ENCODE results near the gene WIPI1.

The WIPI1 gene

GRCh38 chr17:68401288-68401687 lies 56.0 kb downstream of the WIPI1 start:
- H3K9ac ChIP-seq (ENCODE audit: low read depth, low read length), result no peak overlapping the region
- H3K27me3 ChIP-seq (ENCODE audit: control insufficient read depth, insufficient read depth, low read length), result no peaks in the 10 kb centered on the region
- H3K36me3 ChIP-seq (ENCODE audit: insufficient read depth, low read length), result no peaks in the 10 kb centered on the region
- no peak overlapping the region for H3K4me2 ChIP-seq (ENCODE audit: low read length)
- no peak overlapping the region for H3K4me3 ChIP-seq (ENCODE audit: low read length)
- H3K4me1 ChIP-seq (ENCODE audit: control insufficient read depth, insufficient read depth, low read length), result peaks cover 19% of the 10 kb centered on the region
- H3K9me3 ChIP-seq (replicated peaks; ENCODE audit: low read length), result no peaks in the 10 kb centered on the region

DNA sequence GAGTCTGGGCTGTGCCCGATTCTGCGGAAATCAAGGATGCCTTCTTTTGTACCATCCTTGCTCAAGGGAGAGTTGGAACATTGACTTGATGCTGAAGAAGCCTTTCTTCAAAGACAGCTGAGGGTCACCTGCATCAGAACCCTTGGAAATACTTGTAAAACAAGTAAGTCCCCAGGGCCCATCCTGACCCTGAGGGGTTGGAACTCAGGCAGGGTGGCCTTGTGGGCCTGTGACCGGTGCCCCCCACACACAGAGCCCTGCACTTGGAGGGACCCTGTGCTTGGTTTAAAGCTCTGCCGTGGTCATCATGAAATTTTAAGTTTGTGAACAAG lies 56.9 kb downstream of the WIPI1 start:
- H3K4me2 ChIP-seq (ENCODE audit: low read length), result no peak overlapping the region
- no peak overlapping the region for H3K9ac ChIP-seq (ENCODE audit: low read depth, low read length)
- no peak overlapping the region for H3K4me3 ChIP-seq (ENCODE audit: low read length)
- H3K4me1 ChIP-seq (ENCODE audit: control insufficient read depth, insufficient read depth, low read length), result peaks cover 19% of the 10 kb centered on the region
- H3K27me3 ChIP-seq (ENCODE audit: control insufficient read depth, insufficient read depth, low read length), result no peaks in the 10 kb centered on the region
- H3K9me3 ChIP-seq (replicated peaks; ENCODE audit: low read length), result no peaks in the 10 kb centered on the region
- no peaks in the 10 kb centered on the region for H3K36me3 ChIP-seq (ENCODE audit: insufficient read depth, low read length)

GRCh38 chr17:68399638-68400403 lies 57.5 kb downstream of the WIPI1 start:
- H3K36me3 ChIP-seq (ENCODE audit: insufficient read depth, low read length), result no peaks in the 10 kb centered on the region
- H3K4me2 ChIP-seq (ENCODE audit: low read length), result no peak overlapping the region
- no peak overlapping the region for H3K9ac ChIP-seq (ENCODE audit: low read depth, low read length)
- H3K4me1 ChIP-seq (ENCODE audit: control insufficient read depth, insufficient read depth, low read length), result peaks cover 19% of the 10 kb centered on the region
- no peaks in the 10 kb centered on the region for H3K27me3 ChIP-seq (ENCODE audit: control insufficient read depth, insufficient read depth, low read length)
- H3K4me3 ChIP-seq (ENCODE audit: low read length), result no peak overlapping the region
- H3K9me3 ChIP-seq (replicated peaks; ENCODE audit: low read length), result no peaks in the 10 kb centered on the region

DNA sequence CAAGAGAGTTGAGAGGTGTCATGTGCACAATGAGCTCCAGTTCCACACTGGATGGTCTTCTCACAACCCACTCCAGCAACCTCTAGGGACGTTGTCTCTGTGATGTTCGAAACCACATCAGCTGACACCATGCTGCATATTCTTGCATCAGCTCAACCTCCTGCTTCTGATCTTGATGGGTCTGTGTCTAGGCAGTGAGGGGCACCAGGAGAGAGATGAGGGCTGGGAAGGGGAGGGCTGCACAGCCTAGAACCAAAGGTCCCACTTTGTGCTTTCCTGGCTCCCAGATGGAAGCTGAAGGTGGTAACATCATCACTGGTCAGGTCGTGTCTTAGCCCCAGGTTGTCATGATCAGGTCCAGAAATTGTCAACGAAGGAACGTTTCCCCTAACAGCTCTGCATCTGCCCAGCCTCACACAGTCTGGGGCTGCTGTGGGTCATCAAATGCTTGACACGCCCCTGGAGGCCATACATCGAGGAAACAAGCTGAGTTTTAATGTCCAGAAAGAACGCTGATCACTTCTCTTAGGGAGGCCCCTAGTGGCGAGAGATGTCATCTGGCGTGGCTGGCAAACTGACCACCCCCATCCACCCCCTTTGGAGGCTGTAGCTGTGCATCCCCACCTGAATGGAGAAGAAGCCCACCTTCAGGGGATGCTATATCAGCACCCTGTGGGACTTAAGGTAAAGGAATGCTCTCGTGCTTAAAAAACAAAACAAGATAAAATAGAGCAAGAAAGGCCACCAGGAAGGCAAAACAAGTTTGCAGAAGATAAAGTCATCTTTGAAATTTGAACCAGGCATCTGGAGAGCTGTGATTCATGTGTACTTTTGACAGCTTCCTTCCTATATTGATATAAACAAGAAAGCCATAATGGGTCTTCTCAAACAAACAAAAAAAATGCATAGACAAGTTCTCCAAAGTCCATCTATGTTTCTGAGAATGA lies 58.3 kb downstream of the WIPI1 start:
- H3K36me3 ChIP-seq (ENCODE audit: insufficient read depth, low read length), result no peaks in the 10 kb centered on the region
- H3K9me3 ChIP-seq (replicated peaks; ENCODE audit: low read length), result no peaks in the 10 kb centered on the region
- no peaks in the 10 kb centered on the region for H3K27me3 ChIP-seq (ENCODE audit: control insufficient read depth, insufficient read depth, low read length)
- peaks cover 19% of the 10 kb centered on the region for H3K4me1 ChIP-seq (ENCODE audit: control insufficient read depth, insufficient read depth, low read length)
- no peak overlapping the region for H3K9ac ChIP-seq (ENCODE audit: low read depth, low read length)
- no peak overlapping the region for H3K4me3 ChIP-seq (ENCODE audit: low read length)
- no peak overlapping the region for H3K4me2 ChIP-seq (ENCODE audit: low read length)

DNA sequence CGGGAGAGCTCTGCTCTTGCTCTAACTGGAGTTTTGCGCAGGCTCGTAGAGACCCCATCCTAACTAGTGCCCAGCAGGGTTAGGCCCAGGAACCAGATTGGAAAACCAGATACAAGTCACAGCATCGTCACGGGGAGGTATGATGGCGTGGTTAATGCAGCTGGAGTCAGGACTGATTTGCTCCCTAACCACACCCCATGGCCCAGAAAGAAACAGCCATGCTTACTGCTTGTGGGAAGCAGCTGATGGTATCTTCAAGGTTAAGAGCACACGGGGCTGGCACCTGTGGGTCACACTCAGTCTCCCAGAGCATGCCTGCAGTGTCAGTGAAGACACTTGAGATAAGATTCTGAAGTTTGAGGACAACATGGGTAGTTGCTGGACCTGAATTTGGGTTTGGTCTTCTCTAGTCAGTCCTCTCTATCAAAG lies 60.2 kb downstream of the WIPI1 start:
- H3K9me3 ChIP-seq (replicated peaks; ENCODE audit: low read length), result no peaks in the 10 kb centered on the region
- no peaks in the 10 kb centered on the region for H3K36me3 ChIP-seq (ENCODE audit: insufficient read depth, low read length)
- peaks cover 19% of the 10 kb centered on the region for H3K4me1 ChIP-seq (ENCODE audit: control insufficient read depth, insufficient read depth, low read length)
- no peak overlapping the region for H3K4me3 ChIP-seq (ENCODE audit: low read length)
- H3K27me3 ChIP-seq (ENCODE audit: control insufficient read depth, insufficient read depth, low read length), result no peaks in the 10 kb centered on the region
- no peak overlapping the region for H3K9ac ChIP-seq (ENCODE audit: low read depth, low read length)
- no peak overlapping the region for H3K4me2 ChIP-seq (ENCODE audit: low read length)

DNA sequence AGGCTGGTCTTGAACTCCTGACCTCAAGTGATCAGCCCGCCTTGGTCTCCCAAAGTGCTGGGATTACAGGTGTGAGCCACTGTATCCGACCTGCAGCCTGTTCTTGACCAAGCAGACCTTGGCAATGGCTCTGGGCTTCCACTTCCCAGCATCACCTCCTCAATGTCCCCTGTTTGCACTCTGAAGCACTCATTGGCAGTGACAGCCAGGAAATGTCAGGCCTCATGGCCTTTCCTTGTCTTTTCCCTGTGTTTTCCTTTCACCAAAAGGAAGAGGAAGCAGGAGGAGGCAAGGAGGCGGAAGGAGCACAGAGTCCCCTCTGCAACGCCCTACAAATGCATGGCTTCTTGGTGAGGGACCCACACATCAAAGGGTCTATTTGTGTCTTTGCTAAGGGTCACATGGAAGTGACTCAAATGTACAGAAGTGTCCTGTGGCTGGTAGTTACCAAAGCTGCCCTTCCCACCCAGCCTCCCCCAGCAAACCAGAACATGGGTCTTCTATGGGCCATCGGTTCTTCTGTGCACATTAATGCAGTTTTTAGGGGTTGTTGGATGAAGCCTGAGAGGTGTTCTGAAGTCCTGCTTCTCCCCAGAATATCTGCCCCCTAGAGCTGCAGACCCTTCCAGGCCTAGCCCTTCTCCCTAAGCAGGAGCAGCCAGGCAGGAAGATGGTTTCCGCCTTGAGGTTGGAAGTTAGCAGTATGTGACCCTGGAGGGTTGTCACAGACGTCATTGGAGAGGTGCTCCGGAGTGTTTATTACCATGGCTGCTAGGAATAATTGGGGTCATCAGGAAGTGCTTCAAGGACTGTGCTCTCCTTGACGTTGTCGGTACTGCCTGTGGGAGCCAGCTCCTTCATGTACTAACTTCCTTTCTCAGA lies 60.8 kb downstream of the WIPI1 start:
- Histone ChIP-seq H3K4me1 (ENCODE audit: control insufficient read depth, insufficient read depth, low read length) (peaks cover 19% of the 10 kb centered on the region), H3K9ac (ENCODE audit: low read depth, low read length) (no peak overlapping the region), H3K27me3 (ENCODE audit: control insufficient read depth, insufficient read depth, low read length) (no peaks in the 10 kb centered on the region), H3K4me3 (ENCODE audit: low read length) (no peak overlapping the region), H3K9me3 (replicated peaks; ENCODE audit: low read length) (no peaks in the 10 kb centered on the region), H3K36me3 (ENCODE audit: insufficient read depth, low read length) (no peaks in the 10 kb centered on the region), H3K4me2 (ENCODE audit: low read length) (no peak overlapping the region)

DNA sequence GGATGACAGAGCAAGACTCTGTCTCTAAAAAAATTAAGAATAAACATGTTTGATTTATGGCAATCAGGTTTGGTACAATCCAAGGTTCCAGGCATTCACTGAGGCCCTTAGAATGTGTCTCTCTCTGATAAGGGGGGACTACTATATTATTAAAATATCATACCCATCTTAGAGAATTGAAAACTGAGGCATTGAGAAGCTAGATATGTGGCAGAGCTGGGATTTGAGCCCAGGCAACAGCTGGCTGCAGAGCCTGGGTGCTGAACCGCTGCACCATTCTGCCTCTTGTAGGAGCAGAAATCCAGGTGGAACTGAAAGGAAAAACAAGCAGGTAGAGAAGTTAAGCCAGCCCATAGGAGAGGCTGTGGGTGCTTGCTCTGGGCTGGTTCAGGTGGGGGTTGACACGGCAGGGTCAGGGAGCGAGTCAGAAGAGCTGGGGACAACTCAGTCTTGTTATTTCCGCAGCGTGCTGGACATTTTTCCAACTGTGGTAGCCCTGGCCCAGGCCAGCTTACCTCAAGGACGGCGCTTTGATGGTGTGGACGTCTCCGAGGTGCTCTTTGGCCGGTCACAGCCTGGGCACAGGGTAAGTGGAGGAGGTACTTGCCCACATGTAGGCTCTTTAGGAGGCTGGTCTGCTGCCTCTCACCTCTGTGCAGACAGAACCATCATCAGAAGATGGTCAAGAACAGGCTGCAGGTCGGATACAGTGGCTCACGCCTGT lies 62.5 kb downstream of the WIPI1 start:
- Histone ChIP-seq H3K4me1 (ENCODE audit: control insufficient read depth, insufficient read depth, low read length) (peaks cover 11% of the 10 kb centered on the region), H3K36me3 (ENCODE audit: insufficient read depth, low read length) (no peaks in the 10 kb centered on the region), H3K27me3 (ENCODE audit: control insufficient read depth, insufficient read depth, low read length) (no peaks in the 10 kb centered on the region), H3K4me3 (ENCODE audit: low read length) (no peak overlapping the region), H3K9me3 (replicated peaks; ENCODE audit: low read length) (no peaks in the 10 kb centered on the region), H3K9ac (ENCODE audit: low read depth, low read length) (no peak overlapping the region), H3K4me2 (ENCODE audit: low read length) (no peak overlapping the region)

DNA sequence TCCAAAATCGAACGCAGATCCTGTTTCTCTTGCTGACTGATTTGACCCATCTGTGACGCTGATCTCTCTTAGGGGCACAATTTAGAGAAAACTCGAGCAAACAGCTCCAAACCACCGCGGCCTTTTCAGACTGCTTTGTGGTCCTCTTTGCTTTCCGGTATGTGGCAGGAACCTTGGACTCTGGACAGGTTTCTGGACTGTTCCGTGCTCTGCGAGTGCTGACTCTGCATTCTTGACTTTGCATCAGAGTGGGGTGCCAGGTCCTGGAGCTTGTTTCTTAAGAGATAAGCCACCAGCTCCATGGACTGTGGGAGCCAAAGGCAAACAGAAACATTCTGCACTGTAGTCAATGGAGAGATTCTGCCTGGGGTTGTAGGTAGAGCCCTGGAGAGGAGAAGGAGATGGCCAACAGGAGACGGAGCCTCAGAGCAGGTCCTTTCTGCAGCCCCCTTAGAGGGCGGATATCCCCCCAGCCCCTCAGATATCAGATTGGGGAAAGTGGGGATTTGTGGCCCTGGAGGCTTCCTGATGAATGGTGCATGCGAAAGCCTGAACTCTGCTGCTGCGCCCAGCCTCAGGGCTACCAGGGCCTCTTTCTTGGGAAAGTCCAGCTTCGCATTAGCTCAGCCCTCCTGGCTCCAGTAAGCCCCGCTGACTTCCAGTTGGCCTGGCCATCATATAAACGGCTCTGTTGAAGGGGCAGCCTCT lies 65.6 kb downstream of the WIPI1 start:
- no peaks in the 10 kb centered on the region for H3K36me3 ChIP-seq (ENCODE audit: insufficient read depth, low read length)
- no peaks in the 10 kb centered on the region for H3K9me3 ChIP-seq (replicated peaks; ENCODE audit: low read length)
- H3K9ac ChIP-seq (ENCODE audit: low read depth, low read length), result no peak overlapping the region
- H3K27me3 ChIP-seq (ENCODE audit: control insufficient read depth, insufficient read depth, low read length), result no peaks in the 10 kb centered on the region
- peaks cover 1% of the 10 kb centered on the region for H3K4me1 ChIP-seq (ENCODE audit: control insufficient read depth, insufficient read depth, low read length)
- H3K4me2 ChIP-seq (ENCODE audit: low read length), result no peak overlapping the region
- H3K4me3 ChIP-seq (ENCODE audit: low read length), result no peak overlapping the region

GRCh38 chr17:68390888-68391545 lies 66.3 kb downstream of the WIPI1 start:
- Histone ChIP-seq H3K9me3 (replicated peaks; ENCODE audit: low read length) (no peaks in the 10 kb centered on the region), H3K4me1 (ENCODE audit: control insufficient read depth, insufficient read depth, low read length) (peaks cover 8% of the 10 kb centered on the region), H3K4me3 (ENCODE audit: low read length) (no peak overlapping the region), H3K4me2 (ENCODE audit: low read length) (no peak overlapping the region), H3K27me3 (ENCODE audit: control insufficient read depth, insufficient read depth, low read length) (no peaks in the 10 kb centered on the region), H3K36me3 (ENCODE audit: insufficient read depth, low read length) (no peaks in the 10 kb centered on the region), H3K9ac (ENCODE audit: low read depth, low read length) (no peak overlapping the region)

DNA sequence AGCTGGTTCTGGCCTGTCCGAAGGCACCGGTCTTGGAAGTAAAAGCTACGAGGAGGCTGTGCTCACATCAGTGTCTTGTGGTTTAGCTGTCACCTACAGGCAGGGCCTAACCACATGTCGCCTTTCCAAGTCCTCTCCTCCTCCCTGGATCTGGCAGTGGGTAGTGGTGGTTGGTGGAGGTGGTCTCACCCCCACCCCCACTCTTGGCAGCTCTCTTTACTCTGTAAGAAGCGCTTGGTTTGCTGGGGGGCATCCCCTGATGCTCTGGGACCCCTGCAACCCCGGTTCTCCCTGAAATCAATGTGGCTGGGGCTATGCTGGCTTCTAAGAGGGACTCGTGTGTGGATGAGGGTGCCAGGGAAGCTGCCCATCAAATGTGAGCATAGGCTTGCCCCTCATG lies 68.3 kb downstream of the WIPI1 start:
- H3K4me3 ChIP-seq (ENCODE audit: low read length), result no peak overlapping the region
- no peaks in the 10 kb centered on the region for H3K9me3 ChIP-seq (replicated peaks; ENCODE audit: low read length)
- peaks cover 15% of the 10 kb centered on the region for H3K4me1 ChIP-seq (ENCODE audit: control insufficient read depth, insufficient read depth, low read length)
- no peaks in the 10 kb centered on the region for H3K36me3 ChIP-seq (ENCODE audit: insufficient read depth, low read length)
- H3K4me2 ChIP-seq (ENCODE audit: low read length), result no peak overlapping the region
- no peak overlapping the region for H3K9ac ChIP-seq (ENCODE audit: low read depth, low read length)
- H3K27me3 ChIP-seq (ENCODE audit: control insufficient read depth, insufficient read depth, low read length), result no peaks in the 10 kb centered on the region
